K562 (cell line): ENCODE results near the gene TTLL12. TPM values are rescaled to one million over a fixed set of nuclear protein-coding genes. Genes with fewer than 3 reads are reported as not detected.

Experiments used
- ATAC-seq: fragments of 200-7000 bp; cut with Tn5 transposase; 3 replicates; pipeline ENCODE4 v1.9.1; 2020; ENCODE audit warnings: moderate library complexity
- BruUV-seq: library from RNA; stranded (reverse); fragments of 400-500 nt; replicated peaks from 2 replicates; lab custom pipeline; 2021; lab: Mats Ljungman, UMichigan
- CTCF ChIA-PET: fragments of 300-600 bp; formaldehyde crosslinking; extraction: SDS; loops from one replicate; lab custom pipeline; 2021; ENCODE audit warnings: low intra/inter-chr PET ratio; lab: Yijun Ruan, JAX
- POLR2A ChIA-PET: fragments of 300-600, 350-650 bp; sonication (Branson Sonifier 250); formaldehyde crosslinking; extraction: SDS; loops from one replicate; lab custom pipeline; 2021; ENCODE audit warnings: antibody characterized with exemption, inconsistent platforms; lab: Yijun Ruan, JAX
- DNase-seq, 4 experiments: peaks; one replicate each; pipeline versions ENCODE4 v3.0.0 to v3.0.0-alpha.2; 2011 to 2018; ENCODE audit warnings: low spot score in 3 of 4, mixed read lengths in 3 of 4; ENCODE audit errors: extremely low read depth in 1 of 4
- FAIRE-seq: peaks from 2 replicates; lab custom pipeline; 2011; peaks lifted over from hg19 to GRCh38; lab: Jason Lieb, UNC
- H2AFZ ChIP-seq: 2 replicates; pipeline ENCODE4 v1.6.0; 2011; ENCODE audit warnings: low read depth, low read length, control low read depth, inconsistent platforms
- H3K27ac ChIP-seq: fragments of 200-600 bp; 3 replicates; pipeline ENCODE4 v1.8.0; 2011; ENCODE audit warnings: low read depth, mild to moderate bottlenecking, control low read depth, inconsistent platforms, low read length, moderate library complexity, mixed read lengths; ENCODE audit errors: extremely low read depth
- H3K27me3 ChIP-seq, 2 experiments: fragments of 300-600 bp in 1 of 2; 2 replicates in 1 of 2; 3 replicates in 1 of 2; pipeline versions ENCODE4 v1.6.0 to v1.8.0; 2011; ENCODE audit warnings: inconsistent platforms in 2 of 2, low read length in 2 of 2, mild to moderate bottlenecking in 1 of 2, mixed read lengths in 1 of 2, moderate library complexity in 1 of 2; ENCODE audit not compliant: control insufficient read depth in 2 of 2, insufficient read depth in 2 of 2
- H3K36me3 ChIP-seq: fragments of 300-600 bp; 3 replicates; pipeline ENCODE4 v1.8.0; 2011; ENCODE audit warnings: mild to moderate bottlenecking, low read length, inconsistent platforms; ENCODE audit not compliant: control insufficient read depth, insufficient read depth
- H3K4me1 ChIP-seq, 2 experiments: fragments of 200-600 bp in 1 of 2; replicated peaks in 1 of 2; 2 replicates in 1 of 2; 3 replicates in 1 of 2; pipeline versions ENCODE4 v1.5.1 to v1.8.0; 2011; ENCODE audit warnings: inconsistent platforms in 2 of 2, low read length in 2 of 2, mild to moderate bottlenecking in 1 of 2, mixed read lengths in 1 of 2, moderate library complexity in 1 of 2; ENCODE audit not compliant: control insufficient read depth in 2 of 2, insufficient read depth in 2 of 2
- H3K4me2 ChIP-seq: 2 replicates; pipeline ENCODE4 v1.6.1; 2011; ENCODE audit warnings: low read length, control low read depth, inconsistent platforms, mixed read lengths; ENCODE audit not compliant: insufficient read depth
- H3K4me3 ChIP-seq: fragments of 200-600 bp; sonication (generic), shearing (Covaris generic); 2 replicates; pipeline ENCODE4 v1.5.1; 2016; ENCODE audit warnings: control low read depth, inconsistent platforms
- H3K79me2 ChIP-seq: fragments of 200-600 bp; 3 replicates; pipeline ENCODE4 v1.8.0; 2011; ENCODE audit warnings: low read length, inconsistent platforms; ENCODE audit not compliant: control insufficient read depth, insufficient read depth
- H3K9ac ChIP-seq, 2 experiments: 2 replicates each; pipeline versions ENCODE4 v1.6.0 to v1.6.1; 2011; ENCODE audit warnings: low read depth in 2 of 2, low read length in 2 of 2, control low read depth in 1 of 2, inconsistent platforms in 1 of 2, mild to moderate bottlenecking in 1 of 2, mixed read lengths in 1 of 2; ENCODE audit not compliant: insufficient read depth in 1 of 2
- H3K9me1 ChIP-seq: one replicate; pipeline ENCODE4 v1.6.0; 2011; ENCODE audit warnings: inconsistent platforms, mild to moderate bottlenecking, low read length, moderate library complexity; ENCODE audit not compliant: control insufficient read depth, insufficient read depth
- H3K9me3 ChIP-seq: replicated peaks from 2 replicates; pipeline ENCODE4 v1.5.1; 2011; ENCODE audit warnings: low read depth, low read length, inconsistent platforms; ENCODE audit not compliant: control insufficient read depth, insufficient read depth
- H4K20me1 ChIP-seq: replicated peaks from 2 replicates; pipeline ENCODE4 v1.6.1; 2011; ENCODE audit warnings: low read length, inconsistent platforms, mixed read lengths; ENCODE audit not compliant: control insufficient read depth, insufficient read depth
- ETV5 ChIP-seq: sonication (generic); formaldehyde crosslinking; IDR thresholded peaks from 2 replicates; pipeline ENCODE4 v1.4.0; 2020; ENCODE audit warnings: low read depth, mild to moderate bottlenecking, missing genetic modification reagents
- GABPB2 ChIP-seq: fragments of 250-450 bp; sonication (Bioruptor Pico); conservative IDR thresholded peaks from 2 replicates; pipeline ENCODE4 v1.5.1; 2021; ENCODE audit warnings: mild to moderate bottlenecking
- USF1 ChIP-seq: sonication (generic); formaldehyde crosslinking; IDR thresholded peaks from 2 replicates; pipeline ENCODE4 v1.9.0; 2022; ENCODE audit warnings: mild to moderate bottlenecking, missing genetic modification reagents
- ZBTB1 ChIP-seq: sonication (generic); formaldehyde crosslinking; IDR thresholded peaks from 2 replicates; pipeline ENCODE4 v1.8.1; 2023; ENCODE audit warnings: missing genetic modification reagents, low read depth, mild to moderate bottlenecking, borderline replicate concordance
- ZBTB33 ChIP-seq: sonication (generic); formaldehyde crosslinking; IDR thresholded peaks from 2 replicates; pipeline ENCODE4 v1.8.1; 2023; ENCODE audit warnings: mild to moderate bottlenecking, missing genetic modification reagents
- ZNF134 ChIP-seq: fragments of 250-450 bp; sonication (Bioruptor Pico); conservative IDR thresholded peaks from 2 replicates; pipeline ENCODE4 v1.4.0; 2020
- WGBS: fragments of 100-300 bp; shearing (Covaris generic); methylation state at CpG from one replicate; pipeline ENCODE4 v1.1.6; 2016; ENCODE audit warnings: low coverage, mixed read lengths; ENCODE audit not compliant: insufficient coverage; ENCODE audit errors: missing lambda C conversion rate; 5-methylcytosine and 5-hydroxymethylcytosine counted together
- in situ Hi-C: fragments of 300-500 bp; cut with MboI; formaldehyde crosslinking; loops from 4 replicates; pipeline ENCODE4 v1.15.0; 2018; ENCODE audit warnings: inconsistent platforms, mixed read lengths
- intact Hi-C: fragments of 100-400 bp; cut with micrococcal nuclease; formaldehyde crosslinking; loops from 2 replicates; pipeline ENCODE4 v1.14.2; 2022
- polyA plus RNA-seq, 8 experiments: library from polyadenylated mRNA; depleted of rRNA in 4 of 8; stranded (reverse) in 5 of 8; unstranded in 3 of 8; fragments of >200 nt; fragmentation: Nextera tagmentation in 2 of 8; fragmentation: Illumina TruSeq in 1 of 8; extraction: Ambion mirVana in 2 of 8; extraction: Trizol in 1 of 8; gene quantifications; 2 replicates each; pipeline versions ENCODE4 v1.2.1 to v1.2.3, GENCODE V29; 2011 to 2014; ENCODE audit warnings: inconsistent platforms in 1 of 8, missing spikeins in 1 of 8
- total RNA-seq, 7 experiments: library from RNA; depleted of rRNA in 6 of 7; stranded (reverse); fragments of >200 nt in 6 of 7; fragmentation: Illumina TruSeq in 2 of 7; extraction: Trizol in 2 of 7; gene quantifications; 2 replicates each; pipeline versions ENCODE4 v1.2.1 to v1.2.3, GENCODE V29; 2011 to 2021; ENCODE audit warnings: low replicate concordance in 1 of 7

Gene TTLL12
- total and polyA plus RNA-seq, 9 of the 15 experiments (the other 6 are each of a cell fraction or from before 2014, with no cell fraction given): 1.3 to 128 (median 43.0) TPM

GRCh38 chr22:43202756-43203410, 15.9 kb upstream of the TTLL12 start (continued):
- TF ChIP-seq ZBTB33 (CRISPR knock-in tag): no peak
- TF ChIP-seq ZBTB1: no peak

GRCh38 chr22:43202326-43202725, 15.4 kb upstream of the TTLL12 start:
- no peaks in the 10 kb centered on the region for H3K36me3 ChIP-seq
- H3K79me2 ChIP-seq: no peaks in the 10 kb centered on the region
- H3K9me1 ChIP-seq: no peaks in the 10 kb centered on the region
- no peak for DNase-seq
- no TSS peak for BruUV-seq
- no peak overlapping the region for H3K4me3 ChIP-seq
- in situ Hi-C loops: no loop called here
- H3K9me3 ChIP-seq: no peaks in the 10 kb centered on the region
- WGBS: 38% methylated on average over 9 of the region's 10 CpGs
- H4K20me1 ChIP-seq: no peaks in the 10 kb centered on the region
- H3K4me2 ChIP-seq: no peak overlapping the region
- no peak overlapping the region for H2AFZ ChIP-seq
- ChIA-PET CTCF (no interaction called here), POLR2A (interaction anchor here (0.9 kb wide), 1 partner anchor 14 kb away, joined by 3 read pairs; no protein-coding TSS in a partner anchor)
- no peak overlapping the region for H3K27ac ChIP-seq
- TF ChIP-seq ETV5 (CRISPR knock-in tag) (no peak), ZNF134 (no peak), USF1 (CRISPR knock-in tag) (no peak), GABPB2 (CRISPR knock-in tag) (no peak)
- intact Hi-C loops: no loop called here
- FAIRE-seq: no peak
- peaks cover 0 to 9% of the 10 kb centered on the region in 2 experiments; a peak in 2 of 5 replicates for H3K4me1 ChIP-seq
- ATAC-seq: no peak
- peaks cover 0 to 17% of the 10 kb centered on the region in 2 experiments; a peak in 3 of 5 replicates for H3K27me3 ChIP-seq
- H3K9ac ChIP-seq: no peak overlapping the region
